Endothelial cell of umbilical vein (primary cell): ENCODE measurements around the gene ABI3BP. TPM values are rescaled to one million over a fixed set of nuclear protein-coding genes. Genes with fewer than 3 reads are reported as not detected.

ENCODE experiments used
- BruUV-seq: library from RNA; stranded (reverse); fragments of 400-500 nt; replicated peaks from 2 replicates; lab custom pipeline; 2021; lab: Mats Ljungman, UMichigan
- CTCF ChIA-PET: fragments of 300-600, 350-600 bp; sonication (Branson Sonifier 250); formaldehyde crosslinking; loops from one replicate; lab custom pipeline; 2021; ENCODE audit warnings: antibody characterized with exemption, inconsistent platforms; lab: Charles Lee
- POLR2A ChIA-PET: fragments of 300-600, 350-600 bp; sonication (Branson Sonifier 250); formaldehyde crosslinking; loops from one replicate; lab custom pipeline; 2021; ENCODE audit warnings: antibody characterized with exemption, inconsistent platforms; lab: Charles Lee
- DNase-seq: peaks from one replicate; pipeline ENCODE4 v3.0.0-alpha.2; 2011; ENCODE audit warnings: low read depth, low spot score
- FAIRE-seq: peaks from 2 replicates; lab custom pipeline; 2011; peaks lifted over from hg19 to GRCh38; lab: Jason Lieb, UNC
- H2AFZ ChIP-seq: 2 replicates; pipeline ENCODE4 v1.6.0; 2012; ENCODE audit warnings: low read depth, low read length, control low read depth, inconsistent platforms
- H3K27ac ChIP-seq: 2 replicates; pipeline ENCODE4 v1.5.1; 2011; ENCODE audit warnings: low read depth, mild to moderate bottlenecking, control low read depth, low read length, moderate library complexity; ENCODE audit not compliant: insufficient read depth
- H3K27me3 ChIP-seq, 2 experiments: 2 replicates each; pipeline versions ENCODE4 v1.6.0 to v1.6.1; 2011; ENCODE audit warnings: low read length in 2 of 2, mixed read lengths in 1 of 2; ENCODE audit not compliant: control insufficient read depth in 2 of 2, insufficient read depth in 2 of 2
- H3K36me3 ChIP-seq, 2 experiments: 2 replicates in 1 of 2; 3 replicates in 1 of 2; pipeline ENCODE4 v1.5.1; 2011; ENCODE audit warnings: low read length in 2 of 2, mild to moderate bottlenecking in 1 of 2, moderate library complexity in 1 of 2; ENCODE audit not compliant: control insufficient read depth in 2 of 2, insufficient read depth in 2 of 2; ENCODE audit errors: extremely low read depth in 1 of 2
- H3K4me1 ChIP-seq: 3 replicates; pipeline ENCODE4 v1.5.1; 2011; ENCODE audit warnings: mild to moderate bottlenecking, low read length; ENCODE audit not compliant: control insufficient read depth, insufficient read depth; ENCODE audit errors: extremely low read depth
- H3K4me2 ChIP-seq: 2 replicates; pipeline ENCODE4 v1.6.1; 2011; ENCODE audit warnings: low read length, control low read depth, mixed read lengths; ENCODE audit not compliant: insufficient read depth
- H3K4me3 ChIP-seq, 3 experiments: fragments of 200-600 bp in 1 of 3; sonication (generic), shearing (Covaris generic) in 1 of 3; replicated peaks in 1 of 3; 2 replicates each; pipeline ENCODE4 v1.5.1; 2011 to 2016; ENCODE audit warnings: control low read depth in 3 of 3, low read length in 3 of 3, mild to moderate bottlenecking in 2 of 3, inconsistent platforms in 1 of 3, low read depth in 1 of 3, moderate library complexity in 1 of 3; ENCODE audit not compliant: insufficient read depth in 1 of 3
- H3K79me2 ChIP-seq: 2 replicates; pipeline ENCODE4 v1.6.0; 2012; ENCODE audit warnings: low read length, inconsistent platforms; ENCODE audit not compliant: control insufficient read depth, insufficient read depth
- H3K9ac ChIP-seq: replicated peaks from 2 replicates; pipeline ENCODE3; 2011; ENCODE audit warnings: low read length, control low read depth; ENCODE audit not compliant: insufficient read depth; ENCODE audit errors: extremely low read depth
- H3K9me1 ChIP-seq: replicated peaks from 3 replicates; pipeline ENCODE4 v1.6.0; 2011; ENCODE audit warnings: mild to moderate bottlenecking, low read length; ENCODE audit not compliant: control insufficient read depth, insufficient read depth; ENCODE audit errors: extremely low read depth
- H3K9me3 ChIP-seq: replicated peaks from 2 replicates; pipeline ENCODE4 v1.5.1; 2012; ENCODE audit warnings: low read length, inconsistent platforms; ENCODE audit not compliant: control insufficient read depth, insufficient read depth
- H4K20me1 ChIP-seq: replicated peaks from 2 replicates; pipeline ENCODE3; 2011; ENCODE audit warnings: mild to moderate bottlenecking, low read length; ENCODE audit not compliant: control insufficient read depth, insufficient read depth; ENCODE audit errors: extremely low read depth
- CTCF ChIP-seq, 2 donors: IDR thresholded peaks; 1 replicate in 1 of 2; 2 replicates in 1 of 2; pipeline ENCODE4 v1.5.1; 2011; ENCODE audit warnings: low read length in 2 of 2, mild to moderate bottlenecking in 2 of 2, moderate library complexity in 2 of 2, control low read depth in 1 of 2, inconsistent platforms in 1 of 2, low read depth in 1 of 2; ENCODE audit not compliant: insufficient read depth in 1 of 2; ENCODE audit errors: extremely low read depth in 1 of 2
- EZH2 ChIP-seq: IDR thresholded peaks from 2 replicates; pipeline ENCODE4 v1.6.1; 2012; ENCODE audit warnings: borderline replicate concordance, low read depth, mild to moderate bottlenecking, moderate library complexity, low read length, inconsistent platforms; ENCODE audit not compliant: severe bottlenecking
- FOS ChIP-seq: IDR thresholded peaks from 2 replicates; pipeline ENCODE4 v1.6.1; 2011; ENCODE audit warnings: mild to moderate bottlenecking, low read length, moderate library complexity, borderline replicate concordance; ENCODE audit not compliant: insufficient read depth
- JUN ChIP-seq: IDR thresholded peaks from 2 replicates; pipeline ENCODE4 v1.6.1; 2011; ENCODE audit warnings: borderline replicate concordance, low read depth; ENCODE audit not compliant: insufficient read length, insufficient read depth
- MYC ChIP-seq: IDR thresholded peaks from one replicate; pipeline ENCODE4 v1.6.1; 2011; ENCODE audit warnings: mild to moderate bottlenecking, low read depth, low read length
- POLR2A ChIP-seq: IDR thresholded peaks from 2 replicates; pipeline ENCODE4 v1.6.1; 2012; ENCODE audit warnings: low read depth, mild to moderate bottlenecking, control low read depth, low read length
- dilution Hi-C: fragments of 300-500 bp; cut with MboI; formaldehyde crosslinking; loops from one replicate; pipeline ENCODE4 v1.15.0; 2019; ENCODE audit warnings: low sequenced_read_pairs; ENCODE audit not compliant: extremely low pct_ligation_motif_present
- intact Hi-C: fragments of 100-400 bp; cut with micrococcal nuclease; formaldehyde crosslinking; loops from one replicate; pipeline ENCODE4 v1.10.0; 2022
- polyA plus RNA-seq, 4 experiments: library from polyadenylated mRNA; depleted of rRNA in 3 of 4; stranded (reverse) in 3 of 4; unstranded in 1 of 4; fragments of >200 nt; gene quantifications; 2 replicates each; pipeline versions ENCODE4 v1.2.1 to v1.2.3, GENCODE V29; 2011 to 2012; ENCODE audit warnings: missing spikeins in 1 of 4
- total RNA-seq: library from RNA; stranded (reverse); gene quantifications from 2 replicates; pipeline ENCODE4 v1.2.3, GENCODE V29; 2021

The ABI3BP gene
- total and polyA plus RNA-seq, 2 donors (not counting 3 experiments of a cell fraction or from before 2014, with no cell fraction given): 78.1 to 106 TPM

- Histone ChIP-seq H4K20me1 (no peaks in the 10 kb centered on the region), H3K4me2 (no peak overlapping the region)
These were observed 35.8 kb downstream of the ABI3BP start for GRCh38 chr3:100957261-100957986.

GRCh38 chr3:100956276-100956675, 36.9 kb downstream of the ABI3BP start:
- POLR2A ChIA-PET: no interaction called here
- peak; percentile 49 for DNase-seq

More at GRCh38 chr3:100957261-100957986, 35.8 kb downstream of the ABI3BP start:
- no peak overlapping the region for H2AFZ ChIP-seq
- no peaks in the 10 kb centered on the region for H3K79me2 ChIP-seq
- H3K36me3 ChIP-seq: no peaks in the 10 kb centered on the region
- dilution Hi-C loops (no loop called here), intact Hi-C loops (no loop called here)
- no peak for TF ChIP-seq FOS
- H3K27ac ChIP-seq: no peak overlapping the region
- DNase-seq: no peak
- no peak for FAIRE-seq
- no peaks in the 10 kb centered on the region for H3K27me3 ChIP-seq
- H3K4me3 ChIP-seq: no peak overlapping the region
- H3K4me1 ChIP-seq: peaks cover 4% of the 10 kb centered on the region
- H3K9me3 ChIP-seq: no peaks in the 10 kb centered on the region
- no peaks in the 10 kb centered on the region for H3K9me1 ChIP-seq
- no peak overlapping the region for H3K9ac ChIP-seq
- ChIA-PET CTCF (interaction anchor here (0.9 to 1.3 kb wide), 2 partner anchors 64 to 239 kb away, joined by 3 read pairs; no protein-coding TSS in a partner anchor), POLR2A (no interaction called here)
- no TSS peak for BruUV-seq

More at GRCh38 chr3:100956276-100956675, 36.9 kb downstream of the ABI3BP start:
- FAIRE-seq: no peak
- Histone ChIP-seq H3K9me3 (no peaks in the 10 kb centered on the region), H3K27ac (no peak overlapping the region), H3K79me2 (no peaks in the 10 kb centered on the region), H3K9me1 (no peaks in the 10 kb centered on the region), H3K27me3 (no peaks in the 10 kb centered on the region), H3K9ac (no peak overlapping the region), H4K20me1 (no peaks in the 10 kb centered on the region), H3K4me3 (no peak overlapping the region), H3K4me1 (peaks cover 4% of the 10 kb centered on the region), H2AFZ (no peak overlapping the region), H3K36me3 (no peaks in the 10 kb centered on the region), H3K4me2 (no peak overlapping the region)
- dilution Hi-C loops (no loop called here), intact Hi-C loops (no loop called here)
- no peak for TF ChIP-seq JUN
- no peak for TF ChIP-seq MYC
- no peak for TF ChIP-seq CTCF (IDR thresholded peaks at IDR 0.05; ENCODE audit: extremely low read depth in 1 of 2, insufficient read depth in 1 of 2, low read depth in 1 of 2, low read length in 2 of 2)
- no peak for TF ChIP-seq EZH2
- no peak for TF ChIP-seq POLR2A
- BruUV-seq: no TSS peak
- CTCF ChIA-PET: interaction anchor here (1.3 to 1.9 kb wide), 2 partner anchors 63 to 240 kb away, joined by 3 to 16 read pairs; no protein-coding TSS in a partner anchor
